ENCODE data around the gene ING3. TPM values are rescaled to one million over a fixed set of nuclear protein-coding genes. Genes with fewer than 3 reads are reported as not detected.

ING3 gene
- total RNA-seq, 4 donors from 2014 or later, result 11.2 to 23.0 (median 16.7) TPM

- peaks cover 2 to 16% (median 3%) of the 10 kb centered on the region in 3 donors for H3K4me1 ChIP-seq
- no peak overlapping the region for H3K27ac ChIP-seq
- 94 to 97% methylated on average over 8 of the region's 8 CpGs for WGBS, 2 donors (ENCODE audit: low coverage in 1 of 2)
- H3K27me3 ChIP-seq, result no peaks in the 10 kb centered on the region
- H3K4me3 ChIP-seq, result no peak overlapping the region
- peaks cover 5 to 51% of the 10 kb centered on the region in 2 donors for H3K36me3 ChIP-seq
- no peak for ATAC-seq
- no peak for TF ChIP-seq POLR2A (IDR thresholded peaks at IDR 0.05)
- TF ChIP-seq CTCF (IDR thresholded peaks at IDR 0.05), result no peak
- TF ChIP-seq EP300 (IDR thresholded peaks at IDR 0.05), result no peak
- TF ChIP-seq POLR2AphosphoS5 (IDR thresholded peaks at IDR 0.05), result no peak
- no peaks in the 10 kb centered on the region for H3K9me3 ChIP-seq
Observed at GRCh38 chr7:120959929-120960484, 9.4 kb downstream of the ING3 start.

GRCh38 chr7:120960714-120961113, 10.1 kb downstream of the ING3 start:
- H3K4me3 ChIP-seq, result no peak overlapping the region
- peaks cover 0 to 9% (median 3%) of the 10 kb centered on the region in 3 donors for H3K4me1 ChIP-seq
- no peaks in the 10 kb centered on the region for H3K27me3 ChIP-seq
- ATAC-seq, result no peak
- no peak for TF ChIP-seq EP300 (IDR thresholded peaks at IDR 0.05)
- no peak for TF ChIP-seq POLR2A (IDR thresholded peaks at IDR 0.05)
- no peak for TF ChIP-seq CTCF (IDR thresholded peaks at IDR 0.05)
- TF ChIP-seq POLR2AphosphoS5 (IDR thresholded peaks at IDR 0.05), result no peak
- 76 to 78% methylated on average over 1 of the region's 1 CpG for WGBS, 2 donors (ENCODE audit: low coverage in 1 of 2)
- H3K9me3 ChIP-seq, result no peaks in the 10 kb centered on the region
- H3K27ac ChIP-seq, result no peak overlapping the region
- H3K36me3 ChIP-seq, result peaks cover 5 to 51% of the 10 kb centered on the region in 2 donors

- H3K4me1 ChIP-seq, result peaks cover 0 to 6% (median 3%) of the 10 kb centered on the region in 3 donors
- TF ChIP-seq EP300 (IDR thresholded peaks at IDR 0.05), result no peak
- TF ChIP-seq POLR2AphosphoS5 (IDR thresholded peaks at IDR 0.05), result no peak
- TF ChIP-seq POLR2A (IDR thresholded peaks at IDR 0.05), result no peak
- no peak for TF ChIP-seq CTCF (IDR thresholded peaks at IDR 0.05)
Observed at GRCh38 chr7:120961638-120962173, 11.1 kb downstream of the ING3 start.

GRCh38 chr7:120964088-120964487, 13.5 kb downstream of the ING3 start:
- TF ChIP-seq POLR2AphosphoS5 (IDR thresholded peaks at IDR 0.05) (no peak), POLR2A (IDR thresholded peaks at IDR 0.05) (no peak), EP300 (IDR thresholded peaks at IDR 0.05) (no peak)
- no peak overlapping the region for H3K27ac ChIP-seq
- ATAC-seq, result no peak
- peaks cover 0 to 6% (median 3%) of the 10 kb centered on the region in 3 donors for H3K4me1 ChIP-seq
- no peaks in the 10 kb centered on the region for H3K9me3 ChIP-seq
- peaks cover 2 to 50% of the 10 kb centered on the region in 2 donors for H3K36me3 ChIP-seq
- no peaks in the 10 kb centered on the region for H3K27me3 ChIP-seq
- WGBS, 2 donors (ENCODE audit: low coverage in 1 of 2), result 39 to 60% methylated on average over 1 of the region's 1 CpG
- no peak overlapping the region for H3K4me3 ChIP-seq

More at GRCh38 chr7:120961638-120962173, 11.1 kb downstream of the ING3 start:
- Histone ChIP-seq H3K36me3 (peaks cover 0 to 50% of the 10 kb centered on the region in 2 donors), H3K9me3 (no peaks in the 10 kb centered on the region), H3K4me3 (no peak overlapping the region), H3K27me3 (no peaks in the 10 kb centered on the region), H3K27ac (no peak overlapping the region)
- 38 to 45% methylated on average over 1 of the region's 1 CpG for WGBS, 2 donors (ENCODE audit: low coverage in 1 of 2)
- no peak for ATAC-seq

- peaks cover 5 to 75% of the 10 kb centered on the region in 2 donors for H3K36me3 ChIP-seq
- H3K4me1 ChIP-seq, result peaks cover 0 to 3% (median 2%) of the 10 kb centered on the region in 3 donors
- H3K27ac ChIP-seq, result no peak overlapping the region
- TF ChIP-seq EP300 (IDR thresholded peaks at IDR 0.05) (no peak), POLR2AphosphoS5 (IDR thresholded peaks at IDR 0.05) (no peak)
- H3K4me3 ChIP-seq, result no peak overlapping the region
- H3K27me3 ChIP-seq, result no peaks in the 10 kb centered on the region
- no peaks in the 10 kb centered on the region for H3K9me3 ChIP-seq
- ATAC-seq, result no peak
Observed at GRCh38 chr7:120966961-120967360, 16.4 kb downstream of the ING3 start.

GRCh38 chr7:120973849-120974248, 23.3 kb downstream of the ING3 start:
- no peak for ATAC-seq
- H3K9me3 ChIP-seq, result no peaks in the 10 kb centered on the region
- no peaks in the 10 kb centered on the region for H3K27me3 ChIP-seq
- H3K36me3 ChIP-seq, result peaks cover 8 to 80% of the 10 kb centered on the region in 2 donors
- H3K4me3 ChIP-seq, result no peak overlapping the region
- TF ChIP-seq POLR2AphosphoS5 (IDR thresholded peaks at IDR 0.05) (no peak), POLR2A (IDR thresholded peaks at IDR 0.05) (no peak), CTCF (IDR thresholded peaks at IDR 0.05) (no peak), EP300 (IDR thresholded peaks at IDR 0.05) (no peak)
- H3K27ac ChIP-seq, result no peak overlapping the region
- WGBS, 2 donors (ENCODE audit: low coverage in 1 of 2), result 67 to 89% methylated on average over 1 of the region's 1 CpG
- H3K4me1 ChIP-seq, result no peaks in the 10 kb centered on the region
